HG03442 (cell line): ENCODE data around the gene SELPLG.
"Not testable (repeated sequence)": the region's sequence is repeated elsewhere in the genome, so short reads cannot be mapped to it uniquely, and the experiment has no call there.

Source experiments
- ATAC-seq: cut with Tn5 transposase; IDR thresholded peaks from one replicate; pipeline ENCODE4 v1.9.1; 2021; ENCODE audit warnings: mild to moderate bottlenecking, moderate library complexity; ENCODE audit not compliant: unreplicated experiment

The SELPLG gene

DNA sequence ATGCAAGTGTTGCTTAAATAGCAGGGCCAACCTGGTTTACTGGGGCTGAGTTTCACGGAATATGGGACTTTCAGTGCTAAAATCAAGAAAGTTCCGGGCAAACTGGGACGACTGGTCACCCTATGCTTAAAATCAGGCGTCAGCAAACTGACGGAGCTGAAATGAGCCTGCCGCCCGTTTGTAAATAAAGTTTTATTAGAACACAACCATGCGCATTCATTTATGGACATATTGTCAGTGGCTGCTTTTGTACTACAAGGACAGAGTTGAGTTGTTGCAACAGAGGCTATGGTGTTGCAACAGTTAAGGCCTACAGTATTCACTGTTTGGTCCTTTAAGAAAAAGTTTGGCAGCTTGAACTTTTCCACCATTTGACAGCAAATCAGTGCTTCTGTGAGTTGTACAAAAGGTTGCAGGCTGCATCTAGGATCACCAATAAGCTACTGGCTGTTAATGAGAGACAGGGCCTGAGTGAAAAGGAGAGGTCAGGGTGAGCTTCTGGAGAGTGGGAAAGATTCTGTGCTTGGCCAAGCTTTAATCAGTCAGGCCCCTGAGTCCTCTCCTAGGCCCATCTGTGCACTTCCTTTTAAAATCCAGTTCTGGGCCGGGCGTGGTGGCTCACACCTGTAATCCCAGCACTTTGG lies 13.3 kb downstream of the SELPLG start:
- ATAC-seq, result no peak

DNA sequence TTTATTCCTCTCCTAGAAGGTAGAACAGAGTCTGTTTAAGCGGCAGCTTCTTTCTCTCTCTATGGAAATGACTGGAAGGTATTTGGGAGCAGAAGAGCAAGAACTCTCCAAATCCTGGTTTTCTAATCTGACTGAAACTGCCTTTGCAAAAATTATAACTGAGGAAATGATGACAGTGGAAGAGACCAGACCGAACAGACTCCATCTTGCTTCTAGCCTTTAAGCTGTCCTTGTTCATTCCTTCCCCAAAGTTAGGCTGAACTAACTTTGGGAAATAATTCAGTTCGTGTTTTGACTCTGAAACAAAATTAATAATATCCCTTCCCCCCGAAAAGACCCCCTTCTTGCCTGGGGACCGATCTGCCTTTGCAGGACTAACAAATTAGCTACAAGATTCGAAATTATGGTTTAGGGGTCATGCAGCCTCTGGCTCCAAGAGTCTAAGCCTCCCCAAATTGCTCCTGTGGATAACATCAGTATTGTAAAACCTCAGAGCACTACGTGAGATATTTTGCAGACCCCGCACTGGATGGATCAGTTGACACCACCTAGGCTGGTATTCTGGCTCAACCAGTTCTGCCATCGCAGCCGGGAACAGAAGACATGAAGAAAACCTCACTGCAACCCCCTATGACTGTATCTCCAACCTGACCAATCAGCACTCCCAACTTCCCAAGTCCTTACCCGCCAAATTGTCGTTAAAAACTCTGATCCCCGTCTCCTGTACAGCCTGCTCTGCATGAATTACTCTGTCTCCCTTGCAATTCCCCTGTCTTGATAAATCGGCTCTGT lies 14.1 kb downstream of the SELPLG start:
- no peak for ATAC-seq

GRCh38 chr12:108618953-108619274 lies 14.8 kb downstream of the SELPLG start:
- not testable (repeated sequence) for ATAC-seq

- ATAC-seq, result no peak
Observed at GRCh38 chr12:108618079-108618952, 15.4 kb downstream of the SELPLG start.

DNA sequence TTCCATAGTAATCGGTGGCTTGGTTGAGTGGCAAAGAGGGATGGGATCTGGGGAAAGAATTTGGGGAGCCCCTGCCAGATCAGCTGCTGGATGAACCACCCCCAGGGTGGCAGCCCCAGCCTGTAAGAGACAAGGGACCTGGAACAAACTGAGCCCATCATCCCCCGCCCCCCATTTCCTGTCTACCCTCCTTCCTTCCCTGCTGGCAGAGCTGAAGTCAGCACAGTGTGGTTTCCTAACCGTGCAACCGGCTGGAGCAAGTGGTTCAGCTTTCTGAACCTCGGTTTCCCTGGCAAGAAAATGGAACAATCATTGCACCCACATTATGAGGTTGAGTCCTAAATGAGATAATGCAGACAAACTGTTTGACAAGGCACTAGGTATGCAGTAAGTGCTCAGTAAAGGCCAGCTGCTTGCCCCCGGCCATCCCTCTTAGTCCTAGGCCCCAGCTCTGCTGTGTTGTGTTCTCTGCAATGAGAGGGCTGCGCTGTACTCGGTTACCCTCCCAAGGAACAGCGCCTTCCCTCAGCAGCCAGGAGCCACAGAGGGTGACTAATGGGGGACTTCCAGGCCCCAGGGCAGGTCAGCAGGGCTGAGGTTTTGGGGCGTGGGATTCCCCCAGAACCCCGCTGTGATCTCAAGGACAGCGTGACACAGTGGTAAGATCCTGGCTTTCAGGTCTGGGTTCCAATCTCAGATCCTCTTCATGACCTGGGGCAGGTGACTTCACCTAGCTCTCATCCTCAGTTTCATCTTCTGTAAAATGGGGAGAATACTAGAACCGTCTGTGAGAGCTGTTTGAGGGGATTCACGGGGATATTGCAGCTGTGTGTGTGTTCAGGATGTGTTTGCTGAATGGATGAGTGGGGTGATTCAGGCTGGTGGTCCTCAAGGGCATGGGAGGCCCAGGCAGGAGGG lies 16.5 kb downstream of the SELPLG start:
- peak; percentile 86 for ATAC-seq

GRCh38 chr12:108616359-108616758 lies 17.3 kb downstream of the SELPLG start:
- no peak for ATAC-seq

DNA sequence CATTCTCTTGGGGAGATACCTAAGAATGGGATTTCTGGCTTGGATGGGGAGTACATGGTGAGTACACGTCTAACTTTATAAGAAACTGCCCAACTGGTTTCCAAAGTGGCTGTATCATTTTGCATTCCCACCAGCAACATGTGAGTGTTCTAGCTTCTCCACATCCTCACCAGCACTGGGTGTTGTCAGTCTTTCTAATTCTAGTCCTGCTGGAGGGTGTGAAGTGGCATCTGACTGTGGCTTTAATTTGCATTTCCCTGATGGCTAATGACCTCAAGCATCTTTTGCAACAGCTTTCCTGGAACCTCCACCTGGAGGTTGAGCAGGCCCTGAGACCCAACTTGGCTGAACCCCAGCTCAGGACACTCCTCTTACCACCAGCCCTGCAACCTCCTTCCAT lies 17.8 kb downstream of the SELPLG start:
- ATAC-seq, result no peak

GRCh38 chr12:108614639-108615038 lies 19.1 kb downstream of the SELPLG start:
- ATAC-seq, result no peak

DNA sequence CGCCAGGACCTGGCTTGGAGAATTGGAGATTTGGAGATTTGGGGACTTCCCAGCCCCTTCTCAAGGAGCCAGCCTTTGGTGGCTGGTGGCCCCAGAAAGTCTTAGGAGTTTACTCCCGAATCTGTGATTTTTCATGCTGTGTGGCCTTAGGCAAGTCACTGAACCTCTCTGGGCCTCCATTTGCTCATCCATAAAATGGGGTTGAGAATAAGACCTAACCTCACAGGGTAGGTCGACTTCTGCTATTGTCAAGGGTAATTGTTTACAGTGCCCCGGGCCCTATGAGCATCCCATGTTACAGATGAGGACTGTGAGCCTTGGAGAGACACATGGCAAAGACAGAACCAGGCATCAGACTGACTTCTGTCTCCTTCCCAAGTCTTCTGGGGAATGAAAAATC lies 19.7 kb downstream of the SELPLG start:
- ATAC-seq, result no peak

DNA sequence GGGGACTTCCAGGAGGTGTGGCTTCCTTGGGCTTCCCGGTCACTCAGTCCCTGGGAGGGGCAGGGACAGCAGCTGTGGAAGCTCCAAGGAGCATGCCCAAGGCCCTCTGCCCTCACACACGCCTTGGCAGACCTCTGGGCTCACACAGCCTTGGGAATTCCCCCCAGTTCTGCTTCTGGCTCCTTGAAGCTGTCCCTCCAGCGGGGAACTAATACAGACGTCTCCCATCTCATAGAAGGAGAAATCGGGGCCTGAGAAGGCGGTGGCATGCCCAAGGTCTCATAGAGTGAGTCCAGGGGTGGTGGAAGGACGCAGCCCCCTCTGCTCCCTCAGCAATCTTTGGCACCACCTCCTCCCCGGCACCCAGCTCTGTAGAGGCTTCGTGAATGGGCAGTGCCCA lies 20.1 kb downstream of the SELPLG start:
- ATAC-seq, result no peak

- no peak for ATAC-seq
Observed at GRCh38 chr12:108612788-108613282, 20.9 kb downstream of the SELPLG start.

- no peak for ATAC-seq
Observed at GRCh38 chr12:108611884-108612415, 21.7 kb downstream of the SELPLG start.

- ATAC-seq, result no peak
Observed at GRCh38 chr12:108610856-108611605, 22.7 kb downstream of the SELPLG start.

GRCh38 chr12:108610336-108610815 lies 23.3 kb downstream of the SELPLG start:
- ATAC-seq, result no peak

GRCh38 chr12:108609537-108610335 lies 24.0 kb downstream of the SELPLG start:
- no peak for ATAC-seq

DNA sequence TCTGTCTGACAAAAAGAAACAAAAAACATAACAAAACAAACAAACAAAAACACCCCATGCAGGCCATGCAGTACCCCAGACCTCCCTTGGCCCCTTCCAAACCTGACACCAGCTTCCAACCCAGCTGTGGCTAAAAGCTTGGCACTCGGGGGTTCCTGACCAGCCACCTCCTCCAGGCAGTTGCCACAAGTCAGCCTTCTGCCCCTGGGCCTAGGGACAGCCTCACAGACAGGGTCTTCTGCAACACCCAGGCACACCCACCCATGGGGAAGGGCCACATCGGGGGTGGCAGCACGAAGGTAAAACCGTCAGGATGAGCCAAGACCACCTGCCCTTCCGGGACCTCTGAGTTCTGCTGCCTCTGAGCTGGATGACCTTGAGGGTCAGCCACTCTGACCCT lies 25.1 kb downstream of the SELPLG start:
- no peak for ATAC-seq

- no peak for ATAC-seq
Observed at GRCh38 chr12:108607981-108608600, 25.6 kb downstream of the SELPLG start.

DNA sequence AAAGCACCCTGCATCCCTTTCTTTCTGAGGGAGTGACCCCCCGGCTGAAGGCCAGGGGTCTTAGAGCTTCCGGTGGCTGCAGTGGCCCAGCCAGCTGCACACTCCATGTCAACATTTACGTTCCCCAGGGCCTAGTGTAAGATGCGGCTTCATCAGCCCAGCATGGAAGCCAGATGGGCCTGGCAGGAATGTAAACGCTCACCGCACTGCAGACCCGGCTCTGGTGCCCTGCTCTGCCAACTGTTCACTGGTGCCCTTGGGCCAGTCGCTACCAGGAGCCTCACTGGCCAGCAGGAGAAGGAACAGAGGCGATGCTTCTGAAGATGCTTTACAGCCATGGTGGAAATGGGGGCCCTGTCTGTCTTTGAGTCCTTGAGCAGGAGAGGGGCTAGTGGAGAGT lies 27.2 kb downstream of the SELPLG start:
- ATAC-seq, result no peak
